KOPT-K1 (cell line): ENCODE data around the gene REEP6.

Experiments used
- H3K27ac ChIP-seq: fragments of 200-600 bp; sonication (generic); 2 replicates; pipeline ENCODE4 v1.5.1; 2016; ENCODE audit warnings: antibody characterized with exemption, mild to moderate bottlenecking, low read depth, low read length; ENCODE audit not compliant: poor library complexity, severe bottlenecking
- H3K36me3 ChIP-seq: fragments of 200-600 bp; sonication (generic); 2 replicates; pipeline ENCODE4 v1.5.1; 2017; ENCODE audit warnings: antibody characterized with exemption, mild to moderate bottlenecking, low read length, moderate library complexity; ENCODE audit not compliant: insufficient read depth
- H3K9me3 ChIP-seq: fragments of 200-600 bp; sonication (generic); 2 replicates; pipeline ENCODE4 v1.5.1; 2017; ENCODE audit warnings: antibody characterized with exemption, low read length, mild to moderate bottlenecking; ENCODE audit not compliant: insufficient read depth, poor library complexity, severe bottlenecking

Gene REEP6

GRCh38 chr19:1467490-1468273 is 23.3 kb upstream of the REEP6 start:
- Histone ChIP-seq H3K36me3 (no peaks in the 10 kb centered on the region), H3K9me3 (no peaks in the 10 kb centered on the region), H3K27ac (no peak overlapping the region)

GRCh38 chr19:1468274-1468820 is 22.6 kb upstream of the REEP6 start:
- no peak overlapping the region for H3K27ac ChIP-seq
- H3K9me3 ChIP-seq = no peaks in the 10 kb centered on the region
- no peaks in the 10 kb centered on the region for H3K36me3 ChIP-seq

GRCh38 chr19:1468821-1469254 is 22.1 kb upstream of the REEP6 start:
- Histone ChIP-seq H3K9me3 (no peaks in the 10 kb centered on the region), H3K27ac (no peak overlapping the region), H3K36me3 (no peaks in the 10 kb centered on the region)

GRCh38 chr19:1469255-1470054 is 21.5 kb upstream of the REEP6 start:
- Histone ChIP-seq H3K9me3 (no peaks in the 10 kb centered on the region), H3K27ac (no peak overlapping the region), H3K36me3 (peaks cover 3% of the 10 kb centered on the region; the same call in 1 of the 2 replicates)

- H3K27ac ChIP-seq = no peak overlapping the region
- H3K9me3 ChIP-seq = no peaks in the 10 kb centered on the region
- peaks cover 8% of the 10 kb centered on the region; the same call in 1 of the 2 replicates for H3K36me3 ChIP-seq
Measured at GRCh38 chr19:1470055-1470304, 21.0 kb upstream of the REEP6 start.

GRCh38 chr19:1470305-1471009 is 20.5 kb upstream of the REEP6 start:
- Histone ChIP-seq H3K36me3 (peaks cover 12% of the 10 kb centered on the region; the same call in 1 of the 2 replicates), H3K27ac (no peak overlapping the region), H3K9me3 (no peaks in the 10 kb centered on the region)

- H3K9me3 ChIP-seq = no peaks in the 10 kb centered on the region
- H3K27ac ChIP-seq = no peak overlapping the region
- H3K36me3 ChIP-seq = peaks cover 15% of the 10 kb centered on the region; the same call in 1 of the 2 replicates
Measured at GRCh38 chr19:1471010-1471514, 19.9 kb upstream of the REEP6 start.

GRCh38 chr19:1471515-1472160 is 19.3 kb upstream of the REEP6 start:
- H3K36me3 ChIP-seq = peaks cover 19% of the 10 kb centered on the region; the same call in 1 of the 2 replicates
- H3K9me3 ChIP-seq = no peaks in the 10 kb centered on the region
- H3K27ac ChIP-seq = no peak overlapping the region

GRCh38 chr19:1472231-1473084 is 18.5 kb upstream of the REEP6 start:
- Histone ChIP-seq H3K36me3 (peaks cover 25% of the 10 kb centered on the region; the same call in 1 of the 2 replicates), H3K27ac (no peak overlapping the region), H3K9me3 (no peaks in the 10 kb centered on the region)

- no peak overlapping the region for H3K27ac ChIP-seq
- no peaks in the 10 kb centered on the region for H3K9me3 ChIP-seq
- peaks cover 26% of the 10 kb centered on the region; the same call in 1 of the 2 replicates for H3K36me3 ChIP-seq
Measured at GRCh38 chr19:1473085-1473851, 17.7 kb upstream of the REEP6 start.

- Histone ChIP-seq H3K36me3 (peaks cover 26% of the 10 kb centered on the region; the same call in 1 of the 2 replicates), H3K9me3 (no peaks in the 10 kb centered on the region), H3K27ac (no peak overlapping the region)
Measured at GRCh38 chr19:1474011-1474764, 16.8 kb upstream of the REEP6 start.

GRCh38 chr19:1474765-1475351 is 16.1 kb upstream of the REEP6 start:
- Histone ChIP-seq H3K27ac (no peak overlapping the region), H3K36me3 (peaks cover 26% of the 10 kb centered on the region; the same call in 1 of the 2 replicates), H3K9me3 (no peaks in the 10 kb centered on the region)
